DND-41 (cell line): Measurements from ENCODE around the gene TSHZ2.

Experiments
- EZH2 ChIP-seq: IDR thresholded peaks from 3 replicates; pipeline ENCODE4 v1.6.1; 2012; ENCODE audit warnings: borderline replicate concordance, low read depth, mild to moderate bottlenecking, moderate library complexity, low read length, inconsistent platforms; ENCODE audit not compliant: severe bottlenecking
- TF ChIP-seq, protein P1 (sequence below): IDR thresholded peaks from 2 replicates; pipeline ENCODE4 v1.5.1; 2012; ENCODE audit warnings: borderline replicate concordance, low read length, moderate library complexity, mild to moderate bottlenecking; ENCODE audit not compliant: poor library complexity, severe bottlenecking; ENCODE audit errors: extremely low read depth

DNA sequence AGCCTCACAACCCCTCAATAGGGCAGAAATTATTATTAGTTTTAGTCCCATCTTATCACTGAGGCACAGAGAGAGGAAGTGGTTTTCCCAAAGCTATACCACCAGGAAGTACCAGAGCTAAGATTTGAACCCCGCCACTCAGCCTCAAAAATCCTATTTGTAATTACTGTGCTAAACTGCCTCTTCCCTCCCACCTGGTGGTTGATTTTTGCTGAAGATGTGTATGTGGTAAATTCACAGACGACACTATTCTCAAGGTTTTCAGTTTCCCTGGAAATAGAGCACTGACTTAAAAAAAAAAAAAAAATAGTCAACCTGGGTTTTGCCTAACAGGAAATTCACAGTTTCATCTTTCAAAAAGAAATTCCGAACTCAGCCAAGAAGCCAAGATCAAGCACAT lies 57.9 kb downstream of the TSHZ2 start:
- TF ChIP-seq, protein P1, sequence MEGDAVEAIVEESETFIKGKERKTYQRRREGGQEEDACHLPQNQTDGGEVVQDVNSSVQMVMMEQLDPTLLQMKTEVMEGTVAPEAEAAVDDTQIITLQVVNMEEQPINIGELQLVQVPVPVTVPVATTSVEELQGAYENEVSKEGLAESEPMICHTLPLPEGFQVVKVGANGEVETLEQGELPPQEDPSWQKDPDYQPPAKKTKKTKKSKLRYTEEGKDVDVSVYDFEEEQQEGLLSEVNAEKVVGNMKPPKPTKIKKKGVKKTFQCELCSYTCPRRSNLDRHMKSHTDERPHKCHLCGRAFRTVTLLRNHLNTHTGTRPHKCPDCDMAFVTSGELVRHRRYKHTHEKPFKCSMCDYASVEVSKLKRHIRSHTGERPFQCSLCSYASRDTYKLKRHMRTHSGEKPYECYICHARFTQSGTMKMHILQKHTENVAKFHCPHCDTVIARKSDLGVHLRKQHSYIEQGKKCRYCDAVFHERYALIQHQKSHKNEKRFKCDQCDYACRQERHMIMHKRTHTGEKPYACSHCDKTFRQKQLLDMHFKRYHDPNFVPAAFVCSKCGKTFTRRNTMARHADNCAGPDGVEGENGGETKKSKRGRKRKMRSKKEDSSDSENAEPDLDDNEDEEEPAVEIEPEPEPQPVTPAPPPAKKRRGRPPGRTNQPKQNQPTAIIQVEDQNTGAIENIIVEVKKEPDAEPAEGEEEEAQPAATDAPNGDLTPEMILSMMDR: no peak
- no peak for TF ChIP-seq EZH2
